ENCODE results near the gene MAGEB17.
"Not testable (repeated sequence)": the region's sequence is repeated elsewhere in the genome, so short reads cannot be mapped to it uniquely, and the experiment has no call there.

MAGEB17 gene

GRCh38 chrX:16160729-16161128 is 6.6 kb upstream of the MAGEB17 start:
- no peak for DNase-seq

- not testable (repeated sequence) for DNase-seq
Observed at GRCh38 chrX:16161173-16161572, 6.1 kb upstream of the MAGEB17 start.

GRCh38 chrX:16162391-16162790 is 4.9 kb upstream of the MAGEB17 start:
- DNase-seq = no peak

- no peak for DNase-seq
Observed at GRCh38 chrX:16164748-16165147, 2.5 kb upstream of the MAGEB17 start.

- no peak for DNase-seq
Observed at GRCh38 chrX:16171039-16171438, 3.8 kb downstream of the MAGEB17 start.

GRCh38 chrX:16171944-16172343 is 4.7 kb downstream of the MAGEB17 start:
- DNase-seq = no peak

GRCh38 chrX:16172391-16172790 is 5.1 kb downstream of the MAGEB17 start:
- DNase-seq = no peak

- DNase-seq = no peak
Observed at GRCh38 chrX:16175329-16176061, 8.2 kb downstream of the MAGEB17 start.

- DNase-seq = no peak
Observed at GRCh38 chrX:16177260-16177659, 10.0 kb downstream of the MAGEB17 start.

GRCh38 chrX:16183843-16184242 is 16.6 kb downstream of the MAGEB17 start:
- not testable (repeated sequence) for DNase-seq

GRCh38 chrX:16185725-16186136 is 18.4 kb downstream of the MAGEB17 start:
- no peak for DNase-seq

- no peak for DNase-seq
Observed at GRCh38 chrX:16186380-16187007, 19.2 kb downstream of the MAGEB17 start.

GRCh38 chrX:16187024-16187760 is 19.9 kb downstream of the MAGEB17 start:
- DNase-seq = no peak

GRCh38 chrX:16188687-16189086 is 21.4 kb downstream of the MAGEB17 start:
- no peak for DNase-seq

GRCh38 chrX:16191605-16192004 is 24.3 kb downstream of the MAGEB17 start:
- no peak for DNase-seq

- no peak for DNase-seq
Observed at GRCh38 chrX:16196829-16197228, 29.5 kb downstream of the MAGEB17 start.

- DNase-seq = no peak
Observed at GRCh38 chrX:16199343-16199742, 32.1 kb downstream of the MAGEB17 start.

- no peak for DNase-seq
Observed at GRCh38 chrX:16202943-16203342, 35.7 kb downstream of the MAGEB17 start.

GRCh38 chrX:16204538-16204937 is 37.3 kb downstream of the MAGEB17 start:
- DNase-seq = no peak

GRCh38 chrX:16205840-16206239 is 38.6 kb downstream of the MAGEB17 start:
- DNase-seq = no peak

- DNase-seq = no peak
Observed at GRCh38 chrX:16207634-16208033, 40.4 kb downstream of the MAGEB17 start.

GRCh38 chrX:16208601-16209000 is 41.3 kb downstream of the MAGEB17 start:
- no peak for DNase-seq

GRCh38 chrX:16210061-16210460 is 42.8 kb downstream of the MAGEB17 start:
- no peak for DNase-seq

- DNase-seq = no peak
Observed at GRCh38 chrX:16212024-16212423, 44.7 kb downstream of the MAGEB17 start.
